Stomach (tissue), 4 donors: ENCODE data around the gene SLC4A4.

ENCODE experiments used
- CTCF ChIP-seq, 7 experiments: fragments of 450-650 bp in 4 of 7; fragments of 200-600 bp in 3 of 7; sonication (generic) in 3 of 7; IDR thresholded peaks; one replicate each; pipeline ENCODE4 v1.5.1; 2016 to 2019; ENCODE audit warnings: antibody characterized with exemption in 7 of 7, control low read depth in 2 of 7, mild to moderate bottlenecking in 1 of 7
- POLR2A ChIP-seq, 4 donors: fragments of 450-650 bp; IDR thresholded peaks; one replicate each; pipeline ENCODE4 v1.6.1; 2016; ENCODE audit warnings: antibody characterized with exemption in 4 of 4, control low read depth in 2 of 4, mild to moderate bottlenecking in 1 of 4, moderate library complexity in 1 of 4

- TF ChIP-seq CTCF (IDR thresholded peaks at IDR 0.05): no peak
- TF ChIP-seq POLR2A (IDR thresholded peaks at IDR 0.05): no peak
Measured at GRCh38 chr4:71571346-71571745, 232.5 kb downstream of the SLC4A4 start.
